BJ (cell line): ENCODE measurements around the gene IL13RA2. TPM values are rescaled to one million over a fixed set of nuclear protein-coding genes. Genes with fewer than 3 reads are reported as not detected.

Source experiments
- CTCF ChIA-PET: fragments of 350-600 bp; formaldehyde crosslinking; extraction: SDS; loops from one replicate; lab custom pipeline; 2021; ENCODE audit warnings: antibody characterized with exemption, inconsistent platforms; lab: Yijun Ruan, JAX
- POLR2A ChIA-PET: fragments of 300-600 bp; sonication (Branson Sonifier 250); formaldehyde crosslinking; extraction: SDS; loops from one replicate; lab custom pipeline; 2021; ENCODE audit warnings: antibody characterized with exemption; lab: Charles Lee
- DNase-seq: peaks from one replicate; pipeline ENCODE4 v3.0.0-alpha.2; 2011; ENCODE audit warnings: low read depth
- H3K27me3 ChIP-seq: 2 replicates; pipeline ENCODE4 v1.6.0; 2011; ENCODE audit warnings: low read length; ENCODE audit not compliant: control insufficient read depth, insufficient read depth
- H3K36me3 ChIP-seq: 2 replicates; pipeline ENCODE4 v1.5.1; 2011; ENCODE audit warnings: low read length; ENCODE audit not compliant: control insufficient read depth, insufficient read depth
- H3K4me3 ChIP-seq: 2 replicates; pipeline ENCODE4 v1.5.1; 2011; ENCODE audit warnings: low read depth, mild to moderate bottlenecking, control low read depth, low read length
- CTCF ChIP-seq: IDR thresholded peaks from 2 replicates; pipeline ENCODE4 v1.5.1; 2011; ENCODE audit warnings: low read depth, mild to moderate bottlenecking, control low read depth, inconsistent platforms, low read length, moderate library complexity; ENCODE audit not compliant: insufficient read depth
- polyA plus RNA-seq: library from polyadenylated mRNA; depleted of rRNA; stranded (reverse); fragments of >200 nt; gene quantifications from 2 replicates; pipeline ENCODE4 v1.2.3, GENCODE V29; 2011; rRNA removed
- small RNA-seq: library from RNA; depleted of rRNA; stranded (forward); fragments of <200 nt; gene quantifications from one replicate; pipeline ENCODE3, GENCODE V24; 2012; ENCODE audit warnings: low replicate concordance, low read depth; ENCODE audit not compliant: insufficient read length

IL13RA2 gene
- polyA plus RNA-seq, 1 experiment, result 0.44 TPM

DNA sequence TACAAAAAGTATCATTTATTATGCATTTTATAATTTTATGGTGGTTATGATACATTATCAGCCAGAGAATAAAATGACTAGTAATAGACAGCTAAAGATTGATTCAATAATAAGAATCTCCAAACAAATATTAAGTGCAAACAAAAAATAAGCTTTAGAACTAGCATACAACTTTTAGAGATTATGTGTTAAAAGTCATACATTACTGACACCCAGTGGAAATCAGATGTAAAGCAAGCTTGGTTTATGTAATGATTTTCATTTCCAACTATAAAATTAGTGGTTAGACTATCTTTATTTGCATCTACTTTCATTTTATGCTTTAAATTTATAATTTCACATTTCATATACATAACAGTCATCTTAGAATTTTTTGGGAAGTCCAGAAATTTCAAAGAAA, 57.7 kb downstream of the IL13RA2 start:
- ChIA-PET CTCF (interaction anchor here (0.9 to 2.5 kb wide), 4 partner anchors 181 to 347 kb away, joined by 3 to 14 read pairs (median 3); no protein-coding TSS in a partner anchor), POLR2A (no interaction called here)
- H3K4me3 ChIP-seq, result no peak overlapping the region
- TF ChIP-seq CTCF, result peak; percentile 21; the same call in 1 of the 2 replicates
- no peak for DNase-seq
- no peaks in the 10 kb centered on the region for H3K36me3 ChIP-seq
- H3K27me3 ChIP-seq, result no peaks in the 10 kb centered on the region

Small RNAs within 50 kb of the gene (small RNA-seq; reads per million reads assigned to genes)
- not detected for gene RNU6-648P

Other genes with a start within 250 kb of the IL13RA2 start
- not detected in 2 replicates for gene RBMXL3, start 171.8 kb upstream of the IL13RA2 start, polyA plus RNA-seq
- 1.5 and 4.1 TPM in 2 replicates for gene LRCH2, start 216.5 kb upstream of the IL13RA2 start, polyA plus RNA-seq